Thyroid gland (tissue), 4 donors: ENCODE data around the gene ACACB. TPM values are rescaled to one million over a fixed set of nuclear protein-coding genes. Genes with fewer than 3 reads are reported as not detected.

Source experiments
- DNase-seq, 2 donors: peaks; one replicate each; pipeline ENCODE4 v3.0.0-alpha.2; 2019
- H3K27ac ChIP-seq, 3 donors: fragments of 200-600 bp; sonication (generic); 1 replicate in 2 of 3; 2 replicates in 1 of 3; pipeline ENCODE4 v1.5.1; 2016 to 2019; ENCODE audit warnings: mild to moderate bottlenecking in 1 of 3, moderate library complexity in 1 of 3
- H3K27me3 ChIP-seq: fragments of 200-600 bp; sonication (generic); one replicate; pipeline ENCODE4 v1.5.1; 2019
- H3K36me3 ChIP-seq, 2 donors: fragments of 200-600 bp; sonication (generic); one replicate each; pipeline ENCODE4 v1.5.1; 2016 to 2019
- H3K4me1 ChIP-seq, 2 donors: fragments of 200-600 bp; sonication (generic); one replicate each; pipeline ENCODE4 v1.5.1; 2017 to 2019
- H3K4me3 ChIP-seq, 3 donors: fragments of 200-600 bp; sonication (generic); replicated peaks in 1 of 3; 1 replicate in 2 of 3; 2 replicates in 1 of 3; pipeline ENCODE4 v1.5.1; 2016; ENCODE audit warnings: mild to moderate bottlenecking in 1 of 3
- H3K9me3 ChIP-seq: fragments of 200-600 bp; sonication (generic); one replicate; pipeline ENCODE4 v1.5.1; 2017
- CTCF ChIP-seq, 6 experiments: fragments of 200-600 bp in 3 of 6; fragments of 450-650 bp in 3 of 6; sonication (generic) in 3 of 6; IDR thresholded peaks; one replicate each; pipeline ENCODE4 v1.5.1; 2016 to 2019; ENCODE audit warnings: antibody characterized with exemption in 6 of 6, mild to moderate bottlenecking in 2 of 6, inconsistent platforms in 1 of 6, moderate library complexity in 1 of 6
- POLR2A ChIP-seq, 2 donors: fragments of 450-650 bp; IDR thresholded peaks; one replicate each; pipeline ENCODE4 v1.6.1; 2017; ENCODE audit warnings: antibody characterized with exemption in 2 of 2, mild to moderate bottlenecking in 2 of 2, moderate library complexity in 1 of 2
- WGBS, 2 donors: methylation state at CpG; one replicate each; pipeline ENCODE4 v1.1.5; 2017; 5-methylcytosine and 5-hydroxymethylcytosine counted together
- intact Hi-C: fragments of 100-400 bp; cut with DNase I; formaldehyde crosslinking; loops from one replicate; pipeline ENCODE4 v1.15.1; 2023
- total RNA-seq, 4 donors: library from RNA; depleted of rRNA; stranded (reverse); fragments of >200 nt; gene quantifications; one replicate each; pipeline ENCODE4 v1.2.3, GENCODE V29; 2016

ACACB gene
- total RNA-seq, 4 donors from 2014 or later = 115 to 178 (median 140) TPM

- 92 to 94% methylated on average over 5 of the region's 5 CpGs for WGBS, 2 donors
- TF ChIP-seq POLR2A (IDR thresholded peaks at IDR 0.05) = no peak
- TF ChIP-seq CTCF (IDR thresholded peaks at IDR 0.05) = no peak
- Histone ChIP-seq H3K4me3 (no peak overlapping the region), H3K27ac (no peak overlapping the region), H3K36me3 (peaks cover 5 to 6% of the 10 kb centered on the region in 2 donors), H3K9me3 (no peaks in the 10 kb centered on the region), H3K27me3 (no peaks in the 10 kb centered on the region), H3K4me1 (peaks cover 9 to 24% of the 10 kb centered on the region in 2 donors)
- intact Hi-C loops = no loop called here
- DNase-seq = no peak
Observed at GRCh38 chr12:109162551-109162950, 46.2 kb downstream of the ACACB start.

GRCh38 chr12:109163167-109163566 lies 46.8 kb downstream of the ACACB start:
- no peak overlapping the region for H3K27ac ChIP-seq
- H3K4me1 ChIP-seq = peaks cover 9 to 19% of the 10 kb centered on the region in 2 donors
- peaks cover 12% of the 10 kb centered on the region in 2 donors for H3K36me3 ChIP-seq
- H3K4me3 ChIP-seq = no peak overlapping the region
- 77 to 81% methylated on average over 6 of the region's 6 CpGs for WGBS, 2 donors
- no peaks in the 10 kb centered on the region for H3K27me3 ChIP-seq
- DNase-seq = no peak
- intact Hi-C loops = no loop called here
- H3K9me3 ChIP-seq = no peaks in the 10 kb centered on the region
- no peak for TF ChIP-seq POLR2A (IDR thresholded peaks at IDR 0.05)
- no peak for TF ChIP-seq CTCF (IDR thresholded peaks at IDR 0.05)

- intact Hi-C loops = no loop called here
- Histone ChIP-seq H3K36me3 (peaks cover 26 to 31% of the 10 kb centered on the region in 2 donors), H3K4me1 (peaks cover 3 to 7% of the 10 kb centered on the region in 2 donors), H3K9me3 (no peaks in the 10 kb centered on the region), H3K4me3 (no peak overlapping the region), H3K27ac (no peak overlapping the region), H3K27me3 (no peaks in the 10 kb centered on the region)
- TF ChIP-seq CTCF (IDR thresholded peaks at IDR 0.05) (no peak), POLR2A (IDR thresholded peaks at IDR 0.05) (no peak)
- WGBS, 2 donors = 81 to 88% methylated on average over 1 of the region's 1 CpG
- no peak for DNase-seq
Observed at GRCh38 chr12:109165599-109165998, 49.2 kb downstream of the ACACB start.

- H3K27ac ChIP-seq = no peak overlapping the region
- DNase-seq = no peak
Observed at GRCh38 chr12:109166371-109166770, 50.0 kb downstream of the ACACB start.

GRCh38 chr12:109167781-109168180 lies 51.4 kb downstream of the ACACB start:
- no peak overlapping the region for H3K4me3 ChIP-seq
- H3K27me3 ChIP-seq = no peaks in the 10 kb centered on the region
- 93% methylated on average over 8 to 18 of the region's 18 CpGs for WGBS, 2 donors
- H3K27ac ChIP-seq = no peak overlapping the region
- no peak for DNase-seq
- TF ChIP-seq POLR2A (IDR thresholded peaks at IDR 0.05) (no peak), CTCF (IDR thresholded peaks at IDR 0.05) (no peak)
- intact Hi-C loops = no loop called here
- H3K36me3 ChIP-seq = peaks cover 44 to 51% of the 10 kb centered on the region in 2 donors
- H3K9me3 ChIP-seq = no peaks in the 10 kb centered on the region
- no peaks in the 10 kb centered on the region for H3K4me1 ChIP-seq

More at GRCh38 chr12:109166371-109166770, 50.0 kb downstream of the ACACB start:
- no peak for TF ChIP-seq POLR2A (IDR thresholded peaks at IDR 0.05)
- no peak for TF ChIP-seq CTCF (IDR thresholded peaks at IDR 0.05)
- H3K36me3 ChIP-seq = peaks cover 30 to 37% of the 10 kb centered on the region in 2 donors
- H3K4me3 ChIP-seq = no peak overlapping the region
- no peaks in the 10 kb centered on the region for H3K4me1 ChIP-seq
- intact Hi-C loops = no loop called here
- WGBS, 2 donors = 85 to 89% methylated on average over 9 of the region's 9 CpGs
- no peaks in the 10 kb centered on the region for H3K27me3 ChIP-seq
- H3K9me3 ChIP-seq = no peaks in the 10 kb centered on the region
